Duodenal mucosa (tissue), 2 donors: ENCODE measurements around the gene PLXNA3.
"Not testable (repeated sequence)": the region's sequence is repeated elsewhere in the genome, so short reads cannot be mapped to it uniquely, and the experiment has no call there.

Experiments
- H3K27ac ChIP-seq: one replicate; pipeline ENCODE4 v1.7.0; 2013; ENCODE audit warnings: low read depth, low read length
- H3K27me3 ChIP-seq, 2 donors: one replicate each; pipeline ENCODE4 v1.7.0; 2013; ENCODE audit warnings: low read length in 2 of 2, control low read depth in 1 of 2; ENCODE audit not compliant: insufficient read depth in 2 of 2, control insufficient read depth in 1 of 2
- H3K36me3 ChIP-seq, 2 donors: one replicate each; pipeline ENCODE4 v1.7.0; 2013; ENCODE audit warnings: low read length in 2 of 2, control low read depth in 1 of 2; ENCODE audit not compliant: insufficient read depth in 2 of 2, control insufficient read depth in 1 of 2
- H3K4me1 ChIP-seq, 2 donors: one replicate each; pipeline ENCODE4 v1.7.0; 2013; ENCODE audit warnings: low read length in 2 of 2, control low read depth in 1 of 2; ENCODE audit not compliant: insufficient read depth in 2 of 2, control insufficient read depth in 1 of 2
- H3K4me3 ChIP-seq, 2 donors: one replicate each; pipeline ENCODE4 v1.7.0; 2013; ENCODE audit warnings: low read length in 2 of 2, low read depth in 1 of 2
- H3K9ac ChIP-seq, 2 donors: one replicate each; pipeline ENCODE4 v1.7.0; 2013; ENCODE audit warnings: low read length in 2 of 2, low read depth in 1 of 2
- H3K9me3 ChIP-seq, 2 donors: one replicate each; pipeline ENCODE4 v1.7.0; 2013; ENCODE audit warnings: low read length in 2 of 2, control low read depth in 1 of 2; ENCODE audit not compliant: control insufficient read depth in 1 of 2

The PLXNA3 gene

GRCh38 chrX:154496591-154497137 lies 38.6 kb downstream of the PLXNA3 start:
- H3K27ac ChIP-seq, H3K4me3 ChIP-seq, H3K4me1 ChIP-seq, H3K9me3 ChIP-seq, H3K27me3 ChIP-seq, H3K9ac ChIP-seq, H3K36me3 ChIP-seq: not testable (repeated sequence)

- H3K36me3 ChIP-seq, H3K27ac ChIP-seq, H3K9ac ChIP-seq, H3K27me3 ChIP-seq, H3K4me3 ChIP-seq, H3K9me3 ChIP-seq, H3K4me1 ChIP-seq: not testable (repeated sequence)
Observed at GRCh38 chrX:154501423-154501822, 43.3 kb downstream of the PLXNA3 start.

- Histone ChIP-seq H3K4me3 (no peak overlapping the region), H3K27ac (no peak overlapping the region), H3K36me3 (peaks cover 4 to 8% of the 10 kb centered on the region in 2 donors), H3K9me3 (no peaks in the 10 kb centered on the region), H3K9ac (no peak overlapping the region), H3K27me3 (no peaks in the 10 kb centered on the region), H3K4me1 (no peaks in the 10 kb centered on the region)
Observed at GRCh38 chrX:154502098-154502497, 44.0 kb downstream of the PLXNA3 start.

GRCh38 chrX:154502989-154503388 lies 44.9 kb downstream of the PLXNA3 start:
- Histone ChIP-seq H3K36me3 (peaks cover 7 to 10% of the 10 kb centered on the region in 2 donors), H3K4me3 (no peak overlapping the region), H3K9ac (no peak overlapping the region)

GRCh38 chrX:154505734-154506133 lies 47.7 kb downstream of the PLXNA3 start:
- H3K27ac ChIP-seq: no peak overlapping the region
- H3K36me3 ChIP-seq: peaks cover 7 to 25% of the 10 kb centered on the region in 2 donors
- H3K4me1 ChIP-seq: no peaks in the 10 kb centered on the region
- no peaks in the 10 kb centered on the region for H3K9me3 ChIP-seq
- no peak overlapping the region for H3K4me3 ChIP-seq
- H3K27me3 ChIP-seq: no peaks in the 10 kb centered on the region
- no peak overlapping the region for H3K9ac ChIP-seq

More at GRCh38 chrX:154502989-154503388, 44.9 kb downstream of the PLXNA3 start:
- Histone ChIP-seq H3K27me3 (no peaks in the 10 kb centered on the region), H3K4me1 (no peaks in the 10 kb centered on the region), H3K27ac (no peak overlapping the region), H3K9me3 (no peaks in the 10 kb centered on the region)

- Histone ChIP-seq H3K4me3 (no peak overlapping the region), H3K9ac (no peak overlapping the region), H3K27ac (no peak overlapping the region), H3K36me3 (peaks cover 7 to 25% of the 10 kb centered on the region in 2 donors), H3K27me3 (no peaks in the 10 kb centered on the region), H3K9me3 (no peaks in the 10 kb centered on the region), H3K4me1 (no peaks in the 10 kb centered on the region)
Observed at GRCh38 chrX:154506483-154507332, 48.6 kb downstream of the PLXNA3 start.

- H3K4me3 ChIP-seq: no peak overlapping the region
- H3K9me3 ChIP-seq: no peaks in the 10 kb centered on the region
- no peak overlapping the region for H3K27ac ChIP-seq
- peaks cover 7 to 25% of the 10 kb centered on the region in 2 donors for H3K36me3 ChIP-seq
- H3K9ac ChIP-seq: no peak overlapping the region
- no peaks in the 10 kb centered on the region for H3K4me1 ChIP-seq
- H3K27me3 ChIP-seq: no peaks in the 10 kb centered on the region
Observed at GRCh38 chrX:154507673-154508383, 49.7 kb downstream of the PLXNA3 start.

GRCh38 chrX:154508384-154508745 lies 50.3 kb downstream of the PLXNA3 start:
- no peak overlapping the region for H3K27ac ChIP-seq
- no peak overlapping the region for H3K9ac ChIP-seq
- H3K4me3 ChIP-seq: no peak overlapping the region
- peaks cover 7 to 25% of the 10 kb centered on the region in 2 donors for H3K36me3 ChIP-seq
- no peaks in the 10 kb centered on the region for H3K9me3 ChIP-seq
- no peaks in the 10 kb centered on the region for H3K4me1 ChIP-seq
- no peaks in the 10 kb centered on the region for H3K27me3 ChIP-seq

GRCh38 chrX:154509455-154509854 lies 51.4 kb downstream of the PLXNA3 start:
- no peaks in the 10 kb centered on the region for H3K9me3 ChIP-seq
- H3K4me3 ChIP-seq: no peak overlapping the region
- H3K27ac ChIP-seq: no peak overlapping the region
- peaks cover 7 to 25% of the 10 kb centered on the region in 2 donors for H3K36me3 ChIP-seq
- H3K9ac ChIP-seq: no peak overlapping the region
- H3K27me3 ChIP-seq: no peaks in the 10 kb centered on the region
- H3K4me1 ChIP-seq: no peaks in the 10 kb centered on the region

GRCh38 chrX:154511761-154512160 lies 53.7 kb downstream of the PLXNA3 start:
- H3K9me3 ChIP-seq: no peaks in the 10 kb centered on the region
- H3K27me3 ChIP-seq: no peaks in the 10 kb centered on the region
- no peak overlapping the region for H3K27ac ChIP-seq
- H3K4me1 ChIP-seq: peaks cover 3 to 4% of the 10 kb centered on the region in 2 donors
- H3K36me3 ChIP-seq: peaks cover 6 to 20% of the 10 kb centered on the region in 2 donors
- no peak overlapping the region for H3K4me3 ChIP-seq
- no peak overlapping the region for H3K9ac ChIP-seq
